ENCODE measurements around the gene CTIF. TPM values are rescaled to one million over a fixed set of nuclear protein-coding genes. Genes with fewer than 3 reads are reported as not detected.

Gene CTIF
- polyA plus RNA-seq, 4 donors: 16.6 to 26.9 (median 22.9) TPM

DNA sequence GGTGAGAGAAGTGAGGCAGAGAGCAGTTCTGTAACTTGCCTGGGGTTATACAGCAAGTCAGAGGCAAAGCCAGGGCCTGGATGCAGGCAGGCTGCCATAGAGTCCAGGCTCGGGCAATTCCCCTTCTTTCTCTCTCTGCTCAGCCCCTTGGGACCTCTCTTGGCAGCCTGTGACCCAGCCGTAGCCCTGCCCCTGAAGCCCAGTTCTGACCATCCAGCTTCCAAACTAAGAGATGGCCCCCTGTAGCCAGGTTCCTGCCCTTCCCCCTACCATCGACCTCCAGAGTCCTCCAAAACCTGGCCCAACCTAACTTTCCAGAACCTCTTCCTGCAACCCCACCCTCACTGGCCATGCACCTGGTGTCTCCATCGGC lies 201.2 kb downstream of the CTIF start:
- DNase-seq (ENCODE audit: low read depth in 4 of 4, low spot score in 2 of 4): no peak

DNA sequence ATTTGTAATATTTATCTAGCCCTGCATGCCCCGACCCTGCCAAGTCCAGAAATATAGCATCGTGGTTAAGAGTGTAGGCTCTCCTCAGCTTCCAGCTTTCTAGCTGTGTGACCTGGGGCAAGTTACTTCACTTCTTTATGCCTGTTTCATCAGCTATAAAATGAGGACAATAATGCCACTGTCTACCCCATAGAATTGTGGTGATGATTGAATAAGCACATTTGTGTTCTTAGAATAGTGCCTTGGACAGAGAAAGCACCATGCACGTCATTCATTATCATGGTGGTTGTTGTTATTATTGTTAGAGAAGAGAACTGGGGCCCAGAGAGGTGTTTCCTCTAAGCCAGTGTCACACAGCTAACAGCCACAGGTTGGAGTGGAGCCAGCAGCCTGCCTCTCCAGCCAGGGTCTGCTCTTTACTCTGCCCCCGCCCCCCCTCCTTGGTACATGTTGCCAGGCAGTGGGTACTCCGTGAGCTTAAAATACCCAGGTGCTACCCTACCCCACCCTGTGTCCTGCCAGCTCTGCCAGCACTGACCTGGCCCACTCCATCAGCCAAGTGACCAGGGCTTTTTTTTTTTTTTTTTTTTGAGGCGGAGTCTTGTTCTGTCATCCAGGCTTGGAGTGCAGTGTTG lies 202.1 kb downstream of the CTIF start:
- no peak for DNase-seq (ENCODE audit: low read depth in 4 of 4, low spot score in 2 of 4)

GRCh38 chr18:48741866-48742265 lies 203.0 kb downstream of the CTIF start:
- no peak for DNase-seq (ENCODE audit: low read depth in 4 of 4, low spot score in 2 of 4)

GRCh38 chr18:48742304-48742703 lies 203.5 kb downstream of the CTIF start:
- DNase-seq (ENCODE audit: low read depth in 4 of 4, low spot score in 2 of 4): no peak

DNA sequence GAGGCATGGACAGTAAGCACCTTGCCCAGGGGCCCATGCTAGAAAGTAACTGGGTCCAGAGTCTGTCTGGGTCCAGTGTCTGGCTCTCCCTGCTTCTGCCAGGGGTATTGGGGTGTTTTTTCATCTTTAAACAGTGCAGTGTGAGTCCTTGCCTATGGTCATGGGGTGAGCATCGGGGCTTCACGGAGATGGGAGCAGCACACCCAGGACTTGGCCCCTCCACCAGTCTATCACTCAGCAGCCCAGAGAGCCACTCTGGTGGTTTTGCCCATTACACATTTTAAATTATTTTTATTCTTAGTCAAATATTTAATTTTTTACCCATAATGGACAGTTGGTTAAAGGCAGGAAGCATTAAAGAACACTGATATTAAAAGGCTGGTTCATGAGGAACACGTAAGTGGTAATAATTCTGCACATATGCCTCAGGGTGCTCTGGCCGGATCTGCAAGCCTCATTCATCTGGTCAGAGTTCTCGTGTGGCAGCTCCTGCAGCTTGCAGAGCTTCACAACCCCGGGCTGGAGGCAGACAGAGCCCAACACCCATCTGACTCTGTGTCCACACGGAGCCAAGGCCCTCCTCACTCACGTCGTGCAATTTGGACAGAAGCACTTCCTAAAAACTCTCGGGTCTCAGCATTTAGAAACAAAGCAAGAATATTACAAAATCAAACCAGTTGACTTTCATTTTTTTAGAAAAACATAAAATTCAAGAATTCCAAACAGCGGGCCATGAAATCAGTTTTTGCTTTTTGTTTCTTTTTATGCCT lies 204.1 kb downstream of the CTIF start:
- DNase-seq (ENCODE audit: low read depth in 4 of 4, low spot score in 2 of 4): no peak

DNA sequence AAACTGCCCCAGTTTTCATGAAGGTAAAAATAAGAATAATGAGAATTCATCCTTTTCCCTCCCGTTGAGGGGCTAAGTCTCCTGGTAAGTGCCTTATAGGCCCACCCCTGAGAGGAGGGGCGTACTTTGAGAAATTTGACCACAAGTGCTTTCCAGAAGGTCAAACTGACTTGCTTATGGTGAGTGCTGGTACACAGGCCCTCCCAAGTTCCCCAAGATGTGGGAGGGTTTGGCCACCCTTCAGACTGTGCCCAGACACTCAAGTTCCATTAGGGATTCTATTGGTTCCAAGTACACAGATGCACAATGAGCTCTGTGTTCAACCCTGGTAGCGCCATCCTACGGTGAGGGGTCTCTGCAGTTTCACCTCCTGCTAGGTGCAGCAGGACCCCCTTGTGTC lies 205.1 kb downstream of the CTIF start:
- no peak for DNase-seq (ENCODE audit: low read depth in 4 of 4, low spot score in 2 of 4)

DNA sequence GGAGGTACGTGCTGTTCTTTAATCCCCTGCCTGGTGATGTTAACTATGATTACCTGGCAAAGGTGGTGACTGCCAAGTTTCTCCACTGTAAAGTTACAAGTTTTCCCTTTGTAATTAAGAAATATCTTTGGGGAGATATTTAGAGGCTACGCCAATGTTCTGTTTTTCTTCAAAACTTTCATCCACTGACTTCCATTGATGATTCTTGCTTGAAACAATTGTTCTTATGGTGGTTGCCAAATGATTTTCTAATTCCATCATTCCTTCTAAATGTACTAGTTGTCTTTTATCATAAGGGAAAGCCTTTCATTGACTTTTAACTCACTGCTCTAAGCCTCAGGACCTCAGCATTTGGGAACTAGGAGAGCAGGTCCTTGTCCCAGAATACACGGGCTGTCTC lies 206.5 kb downstream of the CTIF start:
- DNase-seq (ENCODE audit: low read depth in 4 of 4, low spot score in 2 of 4): no peak

DNA sequence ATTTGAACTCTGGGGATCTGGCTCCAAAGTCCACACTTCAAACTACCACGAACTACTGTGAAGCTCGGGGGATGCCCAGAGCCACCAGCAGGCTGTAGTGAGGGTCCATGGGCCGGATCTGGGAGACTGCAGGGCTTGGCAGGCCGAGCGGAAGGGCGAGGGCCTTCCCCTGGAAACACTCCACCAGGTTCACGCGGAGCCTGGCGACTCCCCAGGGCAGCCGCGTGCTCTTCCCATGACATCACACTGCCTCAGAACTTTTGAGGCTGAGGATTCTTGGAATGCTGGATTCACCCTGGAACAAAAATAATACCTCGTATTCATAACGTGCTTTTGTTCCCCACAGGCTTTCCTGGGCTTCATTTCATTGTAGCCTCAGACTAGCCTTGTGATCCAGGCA lies 210.9 kb downstream of the CTIF start:
- DNase-seq (ENCODE audit: low read depth in 4 of 4, low spot score in 2 of 4): no peak

- no peak for DNase-seq (ENCODE audit: low read depth in 4 of 4, low spot score in 2 of 4)
These were observed 211.8 kb downstream of the CTIF start for GRCh38 chr18:48750485-48751175.

GRCh38 chr18:48751727-48752468 lies 213.1 kb downstream of the CTIF start:
- no peak for DNase-seq (ENCODE audit: low read depth in 4 of 4, low spot score in 2 of 4)

DNA sequence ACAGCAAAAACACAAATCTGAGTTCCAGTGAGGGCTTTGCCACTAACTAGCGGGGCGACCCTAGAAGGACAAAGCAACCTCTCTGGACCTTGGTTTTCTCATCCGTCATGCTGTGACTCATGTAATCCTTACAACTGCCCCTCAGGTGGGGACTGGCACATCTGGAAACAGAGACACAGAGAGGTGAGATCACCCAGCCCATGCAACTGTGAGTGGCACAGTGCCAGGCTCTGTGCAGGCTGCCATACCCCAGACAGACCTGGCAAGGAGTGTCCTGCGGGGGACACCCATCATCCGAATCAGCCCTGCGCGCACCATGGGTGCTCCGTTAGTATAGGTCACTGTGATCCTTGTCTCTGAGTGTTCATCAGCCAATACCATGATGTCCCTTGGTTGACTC lies 213.6 kb downstream of the CTIF start:
- no peak for DNase-seq (ENCODE audit: low read depth in 4 of 4, low spot score in 2 of 4)

- DNase-seq (ENCODE audit: low read depth in 4 of 4, low spot score in 2 of 4): no peak
These were observed 214.1 kb downstream of the CTIF start for GRCh38 chr18:48752928-48753327.

DNA sequence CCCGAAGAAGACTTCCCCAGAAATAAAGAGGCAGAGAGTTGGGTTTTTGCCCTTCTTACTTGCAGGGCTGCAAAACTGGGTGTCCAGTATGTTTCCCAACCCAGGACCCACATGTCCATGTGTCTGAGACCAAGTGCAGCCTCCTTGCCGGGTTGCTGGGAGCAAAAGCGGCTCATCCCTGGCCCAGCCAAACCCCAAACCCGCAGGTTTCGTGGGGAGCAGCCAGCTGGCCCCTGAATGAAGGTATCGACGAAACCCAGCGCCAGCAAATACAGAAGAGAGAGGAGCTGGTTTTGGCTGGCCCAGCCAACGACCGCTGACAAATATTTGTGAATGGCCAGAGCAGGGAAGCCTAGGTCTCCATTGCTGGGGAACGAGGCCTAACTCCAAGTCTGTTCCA lies 214.9 kb downstream of the CTIF start:
- DNase-seq (ENCODE audit: low read depth in 4 of 4, low spot score in 2 of 4): no peak

DNA sequence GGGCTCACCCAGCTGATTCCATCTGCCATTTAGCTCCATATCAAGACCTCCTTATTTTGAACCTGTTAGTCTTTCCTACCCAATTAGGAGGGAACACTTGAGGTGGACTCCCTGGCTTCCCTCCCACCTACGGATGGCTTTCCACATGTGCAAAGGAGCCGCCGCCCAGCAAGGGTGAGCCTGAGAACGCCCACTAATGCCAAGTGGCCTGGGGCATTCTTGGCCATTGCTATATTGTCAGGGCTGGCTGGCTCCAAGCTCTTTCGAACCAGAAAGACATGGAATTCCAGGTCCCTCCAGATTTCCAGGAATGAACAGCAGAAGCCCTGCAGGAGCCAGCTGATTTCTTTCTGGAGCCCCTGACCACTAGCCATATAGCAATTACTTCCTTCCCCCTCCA lies 215.7 kb downstream of the CTIF start:
- no peak for DNase-seq (ENCODE audit: low read depth in 4 of 4, low spot score in 2 of 4)

GRCh38 chr18:48754993-48755473 lies 216.2 kb downstream of the CTIF start:
- DNase-seq (ENCODE audit: low read depth in 4 of 4, low spot score in 2 of 4): no peak

DNA sequence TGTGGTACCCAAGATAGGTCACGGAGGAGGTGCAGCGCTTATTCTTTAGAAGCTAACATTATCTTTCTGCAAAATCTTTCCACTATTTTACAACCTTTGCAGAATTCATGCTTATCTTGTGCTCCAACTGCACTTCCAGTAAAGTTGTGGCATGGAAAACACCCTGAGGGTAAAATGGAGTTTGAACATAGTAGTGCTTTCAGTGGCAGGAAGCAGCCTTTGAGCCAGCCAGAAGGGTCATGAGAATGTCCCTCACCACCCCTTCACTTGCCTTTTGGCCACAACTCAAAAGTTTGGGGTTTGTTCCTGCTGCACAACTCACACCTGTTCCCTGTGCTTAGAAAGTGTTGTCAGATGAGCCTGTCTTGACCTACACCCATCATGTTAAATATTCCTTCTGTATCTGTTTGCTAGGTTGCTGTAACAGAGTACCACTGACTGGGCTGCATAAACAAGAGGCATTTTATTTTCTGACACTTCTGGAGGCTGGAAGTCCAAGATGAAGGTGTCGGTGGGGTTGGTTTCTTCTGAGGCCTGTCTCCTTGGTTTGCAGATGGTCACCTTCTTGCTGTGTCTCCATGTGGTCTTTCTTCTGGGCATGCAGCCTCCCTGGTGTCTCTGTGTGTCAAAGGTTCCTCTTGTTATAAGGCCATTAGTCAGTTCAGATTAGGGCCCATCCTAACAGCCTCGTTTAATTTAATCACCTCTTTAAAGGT lies 217.8 kb downstream of the CTIF start:
- no peak for DNase-seq (ENCODE audit: low read depth in 4 of 4, low spot score in 2 of 4)

DNA sequence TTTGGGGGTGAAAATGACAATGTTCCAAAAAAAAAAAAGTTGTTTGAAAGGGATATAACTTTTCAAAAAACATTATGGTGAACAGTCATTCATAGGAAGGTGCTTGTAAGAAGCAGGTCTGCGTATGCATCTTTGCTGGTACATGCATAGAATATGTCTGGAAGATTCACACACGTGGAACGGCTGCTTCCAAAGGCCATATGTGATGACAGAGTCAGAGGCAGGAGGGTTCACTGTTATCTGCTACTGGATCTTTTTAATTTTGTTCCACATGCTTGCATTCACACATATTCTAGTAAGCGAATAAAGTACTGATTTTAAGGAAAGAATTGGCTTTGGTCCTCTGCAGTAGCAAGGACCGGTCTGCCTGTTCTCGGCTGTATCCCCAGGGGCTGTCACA lies 218.5 kb downstream of the CTIF start:
- no peak for DNase-seq (ENCODE audit: low read depth in 4 of 4, low spot score in 2 of 4)

GRCh38 chr18:48757906-48758305 lies 219.1 kb downstream of the CTIF start:
- DNase-seq (ENCODE audit: low read depth in 4 of 4, low spot score in 2 of 4): no peak

DNA sequence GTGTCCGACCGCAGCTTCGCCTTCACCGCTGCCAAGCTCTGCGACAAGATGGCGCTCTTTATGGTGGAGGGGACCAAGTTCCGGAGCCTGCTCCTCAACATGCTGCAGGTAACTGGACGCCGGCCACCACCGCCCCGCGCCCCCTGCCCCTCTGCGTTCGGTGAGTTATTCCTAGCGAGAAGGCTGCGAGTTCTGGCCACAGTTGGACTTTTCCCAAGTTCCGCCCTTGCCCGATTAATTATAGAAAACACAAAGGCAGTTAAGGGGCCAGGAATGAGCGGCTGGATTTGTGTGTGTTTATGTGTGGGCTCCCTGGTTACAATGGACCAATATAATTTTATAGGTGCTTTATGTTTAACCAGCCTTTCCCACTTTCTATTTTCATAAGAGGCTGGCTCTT lies 222.8 kb downstream of the CTIF start:
- DNase-seq (ENCODE audit: low read depth in 4 of 4, low spot score in 2 of 4): no peak

DNA sequence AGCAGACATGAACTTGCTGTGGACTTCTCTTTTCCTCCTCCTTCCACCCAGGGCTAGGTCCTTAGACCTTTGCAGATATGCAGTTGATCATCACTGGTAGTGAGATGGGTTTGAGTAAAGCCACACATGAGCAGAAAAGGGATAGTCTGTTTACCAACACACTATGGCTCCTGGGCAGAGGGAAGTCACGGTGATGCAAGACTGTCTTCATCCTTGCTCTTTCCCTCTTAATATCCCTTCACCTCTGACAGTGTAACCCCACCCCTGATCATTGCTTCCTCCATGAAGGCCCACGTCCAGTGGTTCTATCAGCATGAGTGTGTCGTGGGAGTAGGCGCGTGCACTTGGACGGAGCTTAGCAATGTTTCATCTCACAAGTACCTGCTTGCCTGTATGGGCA lies 223.2 kb downstream of the CTIF start:
- no peak for DNase-seq (ENCODE audit: low read depth in 4 of 4, low spot score in 2 of 4)

All from left renal cortex interstitium (tissue), 4 donors.